ENCODE results near the gene CCDC68. TPM values are rescaled to one million over a fixed set of nuclear protein-coding genes. Genes with fewer than 3 reads are reported as not detected.

CCDC68 gene
- total and polyA plus RNA-seq, 2 of the 8 experiments (the other 6 are each of a cell fraction or from before 2014, with no cell fraction given), result 0.06 to 0.80 TPM

DNA sequence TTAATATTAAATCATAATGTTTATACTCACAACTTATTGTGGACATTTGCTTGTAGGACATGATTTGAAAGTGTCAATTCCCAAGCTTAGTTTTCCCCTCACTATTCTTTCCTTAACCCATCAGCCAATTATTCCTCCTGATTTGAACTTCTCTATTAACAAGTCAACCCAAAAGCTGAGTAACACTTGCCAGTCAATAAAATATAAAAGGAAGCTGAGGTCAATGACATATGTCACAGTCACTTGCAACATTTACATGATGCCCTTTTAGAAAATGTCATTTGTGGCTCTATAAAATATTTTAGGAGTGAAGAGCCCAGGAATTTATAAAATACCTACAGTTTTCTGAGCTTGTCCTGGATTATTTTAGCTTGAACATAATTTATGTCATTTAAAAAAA, 7.2 kb downstream of the CCDC68 start:
- Histone ChIP-seq H3K56ac (replicated peaks; ENCODE audit: insufficient read length, low read depth, low read length) (no peak overlapping the region), H3K23me2 (ENCODE audit: low read depth, low read length) (no peaks in the 10 kb centered on the region), H3K36me3 (ENCODE audit: control insufficient read depth in 2 of 4, insufficient read depth in 4 of 4, low read length in 3 of 4) (no peaks in the 10 kb centered on the region), H2BK20ac (ENCODE audit: low read length) (no peak overlapping the region), H2BK5ac (ENCODE audit: low read depth, low read length) (no peak overlapping the region), H2AK5ac (ENCODE audit: low read depth, low read length) (no peak overlapping the region), H3K27ac (ENCODE audit: low read depth, low read length) (no peak overlapping the region), H4K91ac (replicated peaks; ENCODE audit: insufficient read length, low read length) (no peak overlapping the region), H2BK12ac (ENCODE audit: low read depth, low read length) (no peak overlapping the region), H4K8ac (ENCODE audit: extremely low read depth, insufficient read depth, low read length) (no peak overlapping the region), H3K18ac (ENCODE audit: extremely low read depth, low read length) (no peak overlapping the region), H4K20me1 (replicated peaks in 1 of 2; ENCODE audit: control insufficient read depth in 1 of 2, insufficient read depth in 2 of 2, low read length in 2 of 2) (no peaks in the 10 kb centered on the region), H3K14ac (ENCODE audit: insufficient read length) (no peak overlapping the region), H3K9me3 (ENCODE audit: insufficient read depth in 2 of 2, low read depth in 1 of 2, low read length in 1 of 2) (no peaks in the 10 kb centered on the region), H2BK120ac (replicated peaks; ENCODE audit: low read depth, low read length) (no peak overlapping the region), H2BK15ac (ENCODE audit: low read length) (no peak overlapping the region), H3K4me1 (replicated peaks in 1 of 4; ENCODE audit: control insufficient read depth in 3 of 4, insufficient read depth in 4 of 4, low read length in 3 of 4) (no peaks in the 10 kb centered on the region), H3K79me2 (ENCODE audit: control insufficient read depth in 1 of 2, insufficient read depth in 2 of 2, low read length in 2 of 2) (no peaks in the 10 kb centered on the region), H4K5ac (ENCODE audit: insufficient read length, low read depth, low read length) (no peak overlapping the region), H3K4ac (replicated peaks; ENCODE audit: insufficient read length, low read depth, low read length) (no peak overlapping the region), H3K4me3 (ENCODE audit: extremely low read depth in 1 of 4, insufficient read depth in 2 of 4, low read depth in 3 of 4, low read length in 4 of 4) (no peak overlapping the region), H3K4me2 (ENCODE audit: insufficient read depth in 1 of 2, low read depth in 2 of 2, low read length in 2 of 2) (no peak overlapping the region), H3K79me1 (ENCODE audit: low read depth, low read length) (no peaks in the 10 kb centered on the region), H3K9ac (replicated peaks in 1 of 4; ENCODE audit: extremely low read depth in 1 of 4, low read depth in 3 of 4, low read length in 3 of 4) (no peak overlapping the region), H3K23ac (ENCODE audit: insufficient read length) (no peak overlapping the region), H2AFZ (ENCODE audit: low read length) (no peak overlapping the region), H3K27me3 (replicated peaks in 1 of 4; ENCODE audit: control insufficient read depth in 3 of 4, extremely low read depth in 1 of 4, insufficient read depth in 3 of 4, low read length in 3 of 4) (no peaks in the 10 kb centered on the region)
- TF ChIP-seq TAF1 (IDR thresholded peaks at IDR 0.05; ENCODE audit: low read depth, low read length), result no peak
- TF ChIP-seq CBX5 (IDR thresholded peaks at IDR 0.05; ENCODE audit: low read depth, low read length), result no peak
- TF ChIP-seq RFX5 (IDR thresholded peaks at IDR 0.05; ENCODE audit: borderline replicate concordance, low read depth, low read length), result no peak
- TF ChIP-seq SAP30 (IDR thresholded peaks at IDR 0.05; ENCODE audit: insufficient read depth, insufficient replicate concordance, low read length), result no peak
- no peak for TF ChIP-seq SP4 (IDR thresholded peaks at IDR 0.05; ENCODE audit: low read length)
- no peak for TF ChIP-seq SRF (IDR thresholded peaks at IDR 0.05; ENCODE audit: low read depth, low read length)
- TF ChIP-seq CEBPB (IDR thresholded peaks at IDR 0.05; ENCODE audit: low read depth, low read length), result no peak
- TF ChIP-seq, protein P1, sequence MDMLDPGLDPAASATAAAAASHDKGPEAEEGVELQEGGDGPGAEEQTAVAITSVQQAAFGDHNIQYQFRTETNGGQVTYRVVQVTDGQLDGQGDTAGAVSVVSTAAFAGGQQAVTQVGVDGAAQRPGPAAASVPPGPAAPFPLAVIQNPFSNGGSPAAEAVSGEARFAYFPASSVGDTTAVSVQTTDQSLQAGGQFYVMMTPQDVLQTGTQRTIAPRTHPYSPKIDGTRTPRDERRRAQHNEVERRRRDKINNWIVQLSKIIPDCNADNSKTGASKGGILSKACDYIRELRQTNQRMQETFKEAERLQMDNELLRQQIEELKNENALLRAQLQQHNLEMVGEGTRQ (IDR thresholded peaks at IDR 0.05; ENCODE audit: low read length), result no peak
- no peak for TF ChIP-seq BCL11A (IDR thresholded peaks at IDR 0.05; ENCODE audit: low read depth in 2 of 2, low read length in 2 of 2)
- no peak for TF ChIP-seq POLR2AphosphoS5 (IDR thresholded peaks at IDR 0.05; ENCODE audit: low read depth, low read length)
- no peak for TF ChIP-seq BACH1 (IDR thresholded peaks at IDR 0.05; ENCODE audit: low read length)
- FAIRE-seq (no peak), DNase-seq (ENCODE audit: low read depth in 1 of 2, low spot score in 2 of 2) (no peak)
- CTCF ChIA-PET (ENCODE audit: partially characterized antibody), result interaction anchor here (1.3 to 4.4 kb wide), 5 partner anchors 8 to 273 kb away, joined by 3 to 18 read pairs (median 4); no protein-coding TSS in a partner anchor
- POLR2A ChIA-PET (ENCODE audit: partially characterized antibody), result no interaction called here

Data from H1 (cell line).